SU-DHL-6 (cell line): ENCODE measurements around the gene TXNDC5.

Source experiments
- H2AFZ ChIP-seq: fragments of 200-600 bp; sonication (generic); 2 replicates; pipeline ENCODE4 v1.6.1; 2014; ENCODE audit warnings: low read depth, mild to moderate bottlenecking, moderate library complexity, mixed read lengths, antibody characterized with exemption, low read length; ENCODE audit not compliant: severe bottlenecking
- H3F3A ChIP-seq: fragments of 200-600 bp; shearing (Covaris generic); 2 replicates; pipeline ENCODE4 v1.6.0; 2016; ENCODE audit warnings: antibody characterized with exemption, mild to moderate bottlenecking; ENCODE audit not compliant: insufficient read depth
- H3K27ac ChIP-seq: fragments of 200-600 bp; sonication (generic); 2 replicates; pipeline ENCODE4 v1.5.1; 2016; ENCODE audit warnings: low read depth, mild to moderate bottlenecking, low read length, moderate library complexity, mixed read lengths
- H3K27me3 ChIP-seq: fragments of 200-600 bp; sonication (generic), shearing (Covaris generic); 2 replicates; pipeline ENCODE4 v1.6.0; 2014; ENCODE audit warnings: mild to moderate bottlenecking, low read length
- H3K36me3 ChIP-seq: fragments of 200-600 bp; sonication (generic); 2 replicates; pipeline ENCODE4 v1.6.1; 2014; ENCODE audit warnings: mild to moderate bottlenecking, low read length, mixed read lengths
- H3K4me2 ChIP-seq: fragments of 300-600, 200-600 bp; shearing (Covaris generic), sonication (generic); 2 replicates; pipeline ENCODE4 v1.6.0; 2014; ENCODE audit warnings: low read length, low read depth, mild to moderate bottlenecking; ENCODE audit not compliant: poor library complexity, severe bottlenecking
- H3K4me3 ChIP-seq: fragments of 200-600 bp; sonication (generic); 2 replicates; pipeline ENCODE4 v1.5.1; 2014; ENCODE audit warnings: antibody characterized with exemption, low read length, mild to moderate bottlenecking, mixed read lengths; ENCODE audit not compliant: insufficient read depth, poor library complexity, severe bottlenecking
- H3K79me2 ChIP-seq: fragments of 200-600 bp; sonication (generic); 2 replicates; pipeline ENCODE4 v1.6.1; 2014; ENCODE audit warnings: mild to moderate bottlenecking, low read length, moderate library complexity; ENCODE audit not compliant: insufficient read depth
- H3K9ac ChIP-seq: fragments of 200-600 bp; sonication (generic); 2 replicates; pipeline ENCODE4 v1.7.0; 2014; ENCODE audit warnings: mild to moderate bottlenecking, low read length
- H3K9me2 ChIP-seq: fragments of 200-600 bp; sonication (generic); replicated peaks from 2 replicates; pipeline ENCODE4 v1.6.1; 2014; ENCODE audit warnings: low read length; ENCODE audit not compliant: insufficient read depth
- H3K9me3 ChIP-seq: fragments of 200-600 bp; sonication (generic); 2 replicates; pipeline ENCODE4 v1.6.1; 2014; ENCODE audit warnings: low read length, mixed read lengths; ENCODE audit not compliant: insufficient read depth
- H4K20me1 ChIP-seq: fragments of 200-600 bp; sonication (generic); 2 replicates; pipeline ENCODE4 v1.6.1; 2014; ENCODE audit warnings: low read depth, mild to moderate bottlenecking, antibody characterized with exemption, low read length, moderate library complexity, mixed read lengths
- EZH2phosphoT487 ChIP-seq: fragments of 200-600 bp; sonication (generic), shearing (Covaris generic); conservative IDR thresholded peaks from 2 replicates; pipeline ENCODE4 v1.6.1; 2018; ENCODE audit warnings: mild to moderate bottlenecking, antibody characterized with exemption, low read length, moderate library complexity, mixed read lengths
- TF ChIP-seq, protein P1 (sequence below): fragments of 200-600 bp; sonication (generic); IDR thresholded peaks from one replicate; pipeline ENCODE4 v1.5.1; 2017; ENCODE audit warnings: antibody characterized with exemption, mild to moderate bottlenecking, low read length, moderate library complexity; ENCODE audit not compliant: insufficient read depth, poor library complexity, severe bottlenecking

Gene TXNDC5

DNA sequence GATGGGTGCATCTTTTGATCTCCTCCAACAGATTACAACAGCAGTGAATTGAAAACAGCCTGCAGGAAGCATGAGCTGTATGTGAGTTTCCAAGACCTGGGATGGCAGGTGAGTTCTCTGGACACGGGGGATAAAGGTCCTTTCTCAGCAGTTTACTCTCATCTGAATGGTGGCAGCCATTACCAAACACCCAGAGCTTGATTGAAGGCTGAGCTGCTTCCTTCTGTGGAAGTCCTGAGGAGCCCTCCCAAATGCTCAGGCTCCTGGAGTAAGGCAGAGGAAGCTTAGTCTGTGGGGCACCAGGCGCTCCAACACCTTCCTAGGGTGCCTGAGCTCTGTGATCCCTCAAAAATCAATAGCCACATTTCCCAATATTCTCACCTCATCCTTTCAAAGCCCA is 31.5 kb downstream of the TXNDC5 start:
- H3K9ac ChIP-seq: no peak overlapping the region
- H3K9me2 ChIP-seq: no peaks in the 10 kb centered on the region
- no peaks in the 10 kb centered on the region for H4K20me1 ChIP-seq
- no peaks in the 10 kb centered on the region for H3K79me2 ChIP-seq
- no peak overlapping the region for H3K27ac ChIP-seq
- no peaks in the 10 kb centered on the region for H3K9me3 ChIP-seq
- no peak for TF ChIP-seq EZH2phosphoT487
- TF ChIP-seq, protein P1, sequence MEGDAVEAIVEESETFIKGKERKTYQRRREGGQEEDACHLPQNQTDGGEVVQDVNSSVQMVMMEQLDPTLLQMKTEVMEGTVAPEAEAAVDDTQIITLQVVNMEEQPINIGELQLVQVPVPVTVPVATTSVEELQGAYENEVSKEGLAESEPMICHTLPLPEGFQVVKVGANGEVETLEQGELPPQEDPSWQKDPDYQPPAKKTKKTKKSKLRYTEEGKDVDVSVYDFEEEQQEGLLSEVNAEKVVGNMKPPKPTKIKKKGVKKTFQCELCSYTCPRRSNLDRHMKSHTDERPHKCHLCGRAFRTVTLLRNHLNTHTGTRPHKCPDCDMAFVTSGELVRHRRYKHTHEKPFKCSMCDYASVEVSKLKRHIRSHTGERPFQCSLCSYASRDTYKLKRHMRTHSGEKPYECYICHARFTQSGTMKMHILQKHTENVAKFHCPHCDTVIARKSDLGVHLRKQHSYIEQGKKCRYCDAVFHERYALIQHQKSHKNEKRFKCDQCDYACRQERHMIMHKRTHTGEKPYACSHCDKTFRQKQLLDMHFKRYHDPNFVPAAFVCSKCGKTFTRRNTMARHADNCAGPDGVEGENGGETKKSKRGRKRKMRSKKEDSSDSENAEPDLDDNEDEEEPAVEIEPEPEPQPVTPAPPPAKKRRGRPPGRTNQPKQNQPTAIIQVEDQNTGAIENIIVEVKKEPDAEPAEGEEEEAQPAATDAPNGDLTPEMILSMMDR: no peak
- H2AFZ ChIP-seq: no peak overlapping the region
- H3K36me3 ChIP-seq: peaks cover 28% of the 10 kb centered on the region; the same call in 1 of the 2 replicates
- H3K27me3 ChIP-seq: no peaks in the 10 kb centered on the region
- H3K4me3 ChIP-seq: no peak overlapping the region
- H3K4me2 ChIP-seq: no peak overlapping the region
- H3F3A ChIP-seq: no peaks in the 10 kb centered on the region

DNA sequence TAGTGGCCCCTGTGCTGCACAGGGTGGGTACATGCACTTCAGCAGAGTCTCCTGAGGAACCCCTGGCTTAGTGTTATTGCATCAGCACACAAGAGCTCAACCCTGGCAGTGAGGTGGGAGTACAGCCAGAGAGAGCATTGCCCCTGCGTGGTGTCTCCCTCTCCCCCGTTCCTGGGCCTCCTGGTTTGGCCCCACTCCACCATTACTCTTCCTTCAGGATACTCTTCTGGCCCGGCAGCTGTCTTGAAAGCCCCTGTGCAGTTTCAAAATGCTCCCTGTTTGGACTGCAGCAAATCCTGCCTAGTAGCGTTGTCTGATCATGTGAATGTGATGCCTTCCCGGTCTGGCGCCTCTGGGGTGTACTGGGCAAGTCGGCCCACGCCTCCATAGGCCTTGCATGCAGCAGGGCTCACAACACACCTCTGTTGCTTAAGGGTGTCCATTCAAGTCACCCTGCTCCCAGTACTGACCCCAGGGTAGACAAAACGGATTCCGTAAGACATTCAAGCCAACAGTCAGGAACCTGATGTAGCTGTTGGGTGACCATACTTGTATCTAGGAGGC is 32.1 kb downstream of the TXNDC5 start:
- H3K9me2 ChIP-seq: no peaks in the 10 kb centered on the region
- 0 out of 2 replicates have a peak, but pooled peaks cover under 1% of the 10 kb centered on the region for H3K9me3 ChIP-seq
- H3K27me3 ChIP-seq: no peaks in the 10 kb centered on the region
- no peak overlapping the region for H3K4me2 ChIP-seq
- H3F3A ChIP-seq: no peaks in the 10 kb centered on the region
- H3K4me3 ChIP-seq: no peak overlapping the region
- H4K20me1 ChIP-seq: no peaks in the 10 kb centered on the region
- H3K79me2 ChIP-seq: no peaks in the 10 kb centered on the region
- peaks cover 24% of the 10 kb centered on the region; the same call in 1 of the 2 replicates for H3K36me3 ChIP-seq
- no peak overlapping the region for H2AFZ ChIP-seq
- H3K9ac ChIP-seq: no peak overlapping the region
- no peak overlapping the region for H3K27ac ChIP-seq
- TF ChIP-seq, protein P1: no peak
- TF ChIP-seq EZH2phosphoT487: no peak

DNA sequence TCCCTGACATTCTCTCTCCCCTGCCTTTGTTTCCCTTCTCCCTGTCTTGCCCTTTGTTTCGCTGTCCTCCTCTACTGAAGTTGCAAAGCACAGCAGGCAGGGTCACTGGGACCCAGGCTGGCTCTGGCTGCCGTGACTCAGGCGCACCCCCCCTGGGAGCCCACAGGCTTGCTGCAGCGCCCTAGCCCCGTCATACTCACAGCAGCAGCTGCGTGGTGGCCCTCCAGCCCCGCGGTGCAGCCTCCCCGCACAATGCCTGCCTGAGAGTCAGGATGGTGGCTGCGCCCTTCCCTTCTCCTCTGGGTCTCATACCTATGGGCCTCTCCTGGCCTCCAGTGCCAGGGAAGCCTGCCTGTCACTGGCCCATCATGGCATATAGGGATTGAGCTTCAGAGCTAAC is 41.7 kb downstream of the TXNDC5 start:
- Histone ChIP-seq H3K9me2 (no peaks in the 10 kb centered on the region), H3K27me3 (no peaks in the 10 kb centered on the region)
- no peak for TF ChIP-seq EZH2phosphoT487
- TF ChIP-seq, protein P1: no peak

More for the DNA sequence above, 41.7 kb downstream of the TXNDC5 start:
- Histone ChIP-seq H2AFZ (no peak overlapping the region), H3K27ac (no peak overlapping the region), H3F3A (no peaks in the 10 kb centered on the region), H3K79me2 (no peaks in the 10 kb centered on the region), H3K9ac (no peak overlapping the region), H3K4me2 (no peak overlapping the region), H4K20me1 (no peaks in the 10 kb centered on the region), H3K36me3 (no peaks in the 10 kb centered on the region), H3K4me3 (no peak overlapping the region), H3K9me3 (0 out of 2 replicates have a peak, but pooled peaks cover 7% of the 10 kb centered on the region)
